HepG2 (cell line): ENCODE results near the gene PSMG3. TPM values are rescaled to one million over a fixed set of nuclear protein-coding genes. Genes with fewer than 3 reads are reported as not detected.

Experiments used
- ATF7 ChIP-seq, 2 experiments: fragments of 450-650 bp in 1 of 2; sonication (generic) in 1 of 2; formaldehyde crosslinking in 1 of 2; IDR thresholded peaks; 2 replicates each; pipeline versions ENCODE4 v1.4.0 to v1.6.1; 2016 to 2020; ENCODE audit warnings: antibody characterized with exemption in 1 of 2, mild to moderate bottlenecking in 1 of 2, missing genetic modification reagents in 1 of 2
- CBX2 ChIP-seq, 2 experiments: fragments of 200-600 bp in 1 of 2; sonication (generic); formaldehyde crosslinking in 1 of 2; IDR thresholded peaks; 2 replicates each; pipeline versions ENCODE4 v1.7.0 to v1.8.1; 2018 to 2022; ENCODE audit warnings: low read depth in 2 of 2, low read length in 1 of 2, mild to moderate bottlenecking in 1 of 2, missing genetic modification reagents in 1 of 2
- CBX5 ChIP-seq: sonication (generic); formaldehyde crosslinking; IDR thresholded peaks from 2 replicates; pipeline ENCODE4 v1.4.0; 2020; ENCODE audit warnings: missing genetic modification reagents, borderline replicate concordance
- CREB1 ChIP-seq, 2 experiments: fragments of 450-650 bp in 1 of 2; IDR thresholded peaks; 2 replicates each; pipeline ENCODE4 v1.6.1; 2016 to 2017; ENCODE audit warnings: control low read depth in 1 of 2, mild to moderate bottlenecking in 1 of 2, missing compliant biosample characterization in 1 of 2, missing genetic modification characterization in 1 of 2
- DNMT3B ChIP-seq: conservative IDR thresholded peaks from 2 replicates; pipeline ENCODE4 v1.6.1; 2016; ENCODE audit warnings: missing biosample characterization, control low read depth
- DRAP1 ChIP-seq: IDR thresholded peaks from 2 replicates; pipeline ENCODE4 v1.6.1; 2016; ENCODE audit warnings: missing genetic modification reagents, missing compliant biosample characterization
- GATAD1 ChIP-seq: IDR thresholded peaks from 2 replicates; pipeline ENCODE4 v1.6.1; 2016; ENCODE audit warnings: missing genetic modification reagents, missing compliant biosample characterization
- HOXA3 ChIP-seq: sonication (generic); formaldehyde crosslinking; IDR thresholded peaks from 2 replicates; pipeline ENCODE4 v1.5.0; 2020; ENCODE audit warnings: missing genetic modification reagents
- IKZF5 ChIP-seq: IDR thresholded peaks from 2 replicates; pipeline ENCODE4 v1.6.1; 2018; ENCODE audit warnings: missing genetic modification reagents, mild to moderate bottlenecking, missing compliant biosample characterization
- NCOA2 ChIP-seq: sonication (generic); formaldehyde crosslinking; IDR thresholded peaks from 2 replicates; pipeline ENCODE4 v1.8.0; 2022; ENCODE audit warnings: inconsistent platforms
- RFX5 ChIP-seq: IDR thresholded peaks from 2 replicates; pipeline ENCODE4 v1.6.1; 2011; ENCODE audit warnings: low read depth, low read length, improper control_type of control experiment
- SALL1 ChIP-seq: sonication (generic); formaldehyde crosslinking; IDR thresholded peaks from 2 replicates; pipeline ENCODE4 v1.8.0; 2022; ENCODE audit warnings: mild to moderate bottlenecking, missing genetic modification reagents
- SMARCE1 ChIP-seq: fragments of 450-650 bp; IDR thresholded peaks from 2 replicates; pipeline ENCODE4 v1.6.1; 2017; ENCODE audit warnings: borderline replicate concordance
- YEATS4 ChIP-seq: sonication (generic); formaldehyde crosslinking; IDR thresholded peaks from 2 replicates; pipeline ENCODE4 v1.4.0; 2020; ENCODE audit warnings: missing genetic modification reagents, borderline replicate concordance
- ZC3H4 ChIP-seq: sonication (generic); formaldehyde crosslinking; IDR thresholded peaks from 2 replicates; pipeline ENCODE4 v1.4.0; 2020; ENCODE audit warnings: missing genetic modification reagents, borderline replicate concordance
- ZFP36L1 ChIP-seq: sonication (generic); formaldehyde crosslinking; IDR thresholded peaks from 2 replicates; pipeline ENCODE4 v1.8.0; 2022; ENCODE audit warnings: mild to moderate bottlenecking, missing genetic modification reagents, moderate library complexity
- ZNF263 ChIP-seq: sonication (generic); formaldehyde crosslinking; IDR thresholded peaks from 2 replicates; pipeline ENCODE4 v1.4.0; 2020; ENCODE audit warnings: missing genetic modification reagents
- ZNF264 ChIP-seq: sonication (generic); formaldehyde crosslinking; IDR thresholded peaks from 2 replicates; pipeline ENCODE4 v1.4.0; 2020; ENCODE audit warnings: missing genetic modification reagents
- ZNF44 ChIP-seq: sonication (generic); formaldehyde crosslinking; IDR thresholded peaks from 2 replicates; pipeline ENCODE4 v1.5.1; 2020; ENCODE audit warnings: mild to moderate bottlenecking, missing genetic modification reagents
- ZNF549 ChIP-seq: sonication (generic); formaldehyde crosslinking; IDR thresholded peaks from 2 replicates; pipeline ENCODE4 v1.5.0; 2020; ENCODE audit warnings: missing genetic modification reagents
- polyA plus RNA-seq, 8 experiments: library from polyadenylated mRNA; depleted of rRNA in 3 of 8; stranded (reverse) in 7 of 8; unstranded in 1 of 8; fragments of >200 nt; fragmentation: Illumina TruSeq in 4 of 8; extraction: Trizol in 4 of 8; gene quantifications; 2 replicates each; pipeline versions ENCODE4 v1.2.1 to v1.2.3, GENCODE V29; 2011 to 2016; ENCODE audit warnings: low read depth in 4 of 8, missing spikeins in 1 of 8, mixed read lengths in 1 of 8; ENCODE audit not compliant: insufficient read depth in 1 of 8
- total RNA-seq, 5 experiments: library from RNA; depleted of rRNA; stranded (reverse); fragments of >200 nt; fragmentation: Illumina TruSeq; extraction: Trizol; gene quantifications; 2 replicates each; pipeline ENCODE4 v1.2.3, GENCODE V29; 2016; ENCODE audit warnings: low read depth in 1 of 5
- TF ChIP-seq, protein P1 (sequence below): IDR thresholded peaks from 2 replicates; pipeline ENCODE4 v1.6.1; 2016
- TF ChIP-seq, protein P2 (sequence below): sonication (generic); formaldehyde crosslinking; IDR thresholded peaks from 2 replicates; pipeline ENCODE4 v1.4.0; 2020; ENCODE audit warnings: mild to moderate bottlenecking, missing genetic modification reagents
- TF ChIP-seq, protein P3 (sequence below): sonication (generic); formaldehyde crosslinking; IDR thresholded peaks from 2 replicates; pipeline ENCODE4 v1.4.0; 2020; ENCODE audit warnings: missing genetic modification reagents
- TF ChIP-seq, protein P4 (sequence below): sonication (generic); formaldehyde crosslinking; IDR thresholded peaks from 2 replicates; pipeline ENCODE4 v1.4.0; 2020; ENCODE audit warnings: missing genetic modification reagents, low read depth, mild to moderate bottlenecking, borderline replicate concordance

The PSMG3 gene
- total and polyA plus RNA-seq, 2 of the 13 experiments (the other 11 are each of a cell fraction or from before 2014, with no cell fraction given) = 29.6 to 48.4 TPM

DNA sequence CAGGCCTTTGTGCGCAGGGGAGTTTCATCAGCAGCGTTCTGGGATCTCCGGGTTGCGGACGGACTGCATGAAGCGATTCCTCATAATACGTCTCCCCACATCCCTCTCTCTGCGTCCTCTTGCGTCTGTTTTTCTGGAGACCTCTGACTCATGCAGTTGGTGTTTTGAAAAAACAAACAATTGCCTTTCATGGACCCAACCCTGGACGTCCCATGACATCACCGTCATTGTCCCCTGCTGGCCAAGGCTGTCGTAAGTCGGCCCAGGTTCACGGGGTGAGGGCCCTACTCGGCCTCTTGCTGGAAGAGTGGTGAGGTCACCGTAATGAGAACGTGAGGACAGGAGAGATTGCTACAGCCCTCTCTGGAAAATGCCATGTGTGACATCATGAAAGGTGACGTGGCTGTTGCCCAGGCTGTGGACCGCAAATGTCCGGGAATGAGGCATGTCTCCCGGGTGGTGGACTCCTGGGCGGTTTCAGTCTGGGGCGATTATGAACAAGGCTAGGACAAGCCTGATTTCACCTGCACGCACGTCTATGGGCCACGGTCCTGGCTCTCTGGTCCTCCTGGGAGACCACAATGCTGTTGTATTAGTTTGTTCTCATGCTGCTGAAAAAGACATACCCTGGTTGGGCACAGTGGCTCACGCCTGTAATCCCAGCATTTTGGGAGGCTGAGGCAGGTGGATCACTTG lies 49.1 kb downstream of the PSMG3 start (continued):
- peak; percentile 69 for TF ChIP-seq IKZF5 (CRISPR knock-in tag)
- peak; percentile 97 for TF ChIP-seq CREB1 (IDR thresholded peaks at IDR 0.05)
- peak; percentile 95 for TF ChIP-seq CREB1 (CRISPR knock-in tag; IDR thresholded peaks at IDR 0.05)
- no peak for TF ChIP-seq CBX2 (IDR thresholded peaks at IDR 0.05; ENCODE audit: low read depth, low read length)
- peak; percentile 74; the same call in 1 of the 2 replicates for TF ChIP-seq CBX2 (CRISPR knock-in tag; IDR thresholded peaks at IDR 0.05; ENCODE audit: low read depth)
- no peak for TF ChIP-seq ZNF263 (CRISPR knock-in tag)
- TF ChIP-seq DNMT3B = 0 out of 2 replicates have a peak, but pooled peaks have one; percentile 72
- TF ChIP-seq ZNF549 (CRISPR knock-in tag) = no peak
- peak; percentile 66 for TF ChIP-seq GATAD1 (CRISPR knock-in tag)
- TF ChIP-seq SALL1 (CRISPR knock-in tag) = peak; percentile 60
- TF ChIP-seq, protein P1, sequence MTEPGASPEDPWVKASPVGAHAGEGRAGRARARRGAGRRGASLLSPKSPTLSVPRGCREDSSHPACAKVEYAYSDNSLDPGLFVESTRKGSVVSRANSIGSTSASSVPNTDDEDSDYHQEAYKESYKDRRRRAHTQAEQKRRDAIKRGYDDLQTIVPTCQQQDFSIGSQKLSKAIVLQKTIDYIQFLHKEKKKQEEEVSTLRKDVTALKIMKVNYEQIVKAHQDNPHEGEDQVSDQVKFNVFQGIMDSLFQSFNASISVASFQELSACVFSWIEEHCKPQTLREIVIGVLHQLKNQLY (CRISPR knock-in tag) = 0 out of 2 replicates have a peak, but pooled peaks have one; percentile 45
- TF ChIP-seq SMARCE1 = no peak
- peak; percentile 97 for TF ChIP-seq HOXA3 (CRISPR knock-in tag)
- TF ChIP-seq, protein P2, sequence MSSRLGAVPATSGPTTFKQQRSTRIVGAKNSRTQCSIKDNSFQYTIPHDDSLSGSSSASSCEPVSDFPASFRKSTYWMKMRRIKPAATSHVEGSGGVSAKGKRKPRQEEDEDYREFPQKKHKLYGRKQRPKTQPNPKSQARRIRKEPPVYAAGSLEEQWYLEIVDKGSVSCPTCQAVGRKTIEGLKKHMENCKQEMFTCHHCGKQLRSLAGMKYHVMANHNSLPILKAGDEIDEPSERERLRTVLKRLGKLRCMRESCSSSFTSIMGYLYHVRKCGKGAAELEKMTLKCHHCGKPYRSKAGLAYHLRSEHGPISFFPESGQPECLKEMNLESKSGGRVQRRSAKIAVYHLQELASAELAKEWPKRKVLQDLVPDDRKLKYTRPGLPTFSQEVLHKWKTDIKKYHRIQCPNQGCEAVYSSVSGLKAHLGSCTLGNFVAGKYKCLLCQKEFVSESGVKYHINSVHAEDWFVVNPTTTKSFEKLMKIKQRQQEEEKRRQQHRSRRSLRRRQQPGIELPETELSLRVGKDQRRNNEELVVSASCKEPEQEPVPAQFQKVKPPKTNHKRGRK (CRISPR knock-in tag) = no peak
- peak; percentile 43; the same call in 1 of the 2 replicates for TF ChIP-seq ZNF264 (CRISPR knock-in tag)
- peak; percentile 70 for TF ChIP-seq NCOA2
- peak; percentile 67; the same call in 1 of the 2 replicates for TF ChIP-seq RFX5
- peak; percentile 21; the same call in 1 of the 2 replicates for TF ChIP-seq CBX5
- no peak; the same call in 1 of the 2 replicates for TF ChIP-seq ZNF44 (CRISPR knock-in tag)
- TF ChIP-seq ZC3H4 (CRISPR knock-in tag) = no peak
- TF ChIP-seq ZFP36L1 (CRISPR knock-in tag) = peak; percentile 71; the same call in 1 of the 2 replicates
- TF ChIP-seq, protein P3, sequence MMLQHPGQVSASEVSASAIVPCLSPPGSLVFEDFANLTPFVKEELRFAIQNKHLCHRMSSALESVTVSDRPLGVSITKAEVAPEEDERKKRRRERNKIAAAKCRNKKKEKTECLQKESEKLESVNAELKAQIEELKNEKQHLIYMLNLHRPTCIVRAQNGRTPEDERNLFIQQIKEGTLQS (CRISPR knock-in tag) = peak; percentile 94
- peak; percentile 97 for TF ChIP-seq ATF7 (IDR thresholded peaks at IDR 0.05)
- TF ChIP-seq ATF7 (CRISPR knock-in tag; IDR thresholded peaks at IDR 0.05) = peak; percentile 99
- TF ChIP-seq YEATS4 (CRISPR knock-in tag) = peak; percentile 22; the same call in 1 of the 2 replicates
- peak; percentile 57; the same call in 1 of the 2 replicates for TF ChIP-seq DRAP1 (CRISPR knock-in tag)
- TF ChIP-seq, protein P4, sequence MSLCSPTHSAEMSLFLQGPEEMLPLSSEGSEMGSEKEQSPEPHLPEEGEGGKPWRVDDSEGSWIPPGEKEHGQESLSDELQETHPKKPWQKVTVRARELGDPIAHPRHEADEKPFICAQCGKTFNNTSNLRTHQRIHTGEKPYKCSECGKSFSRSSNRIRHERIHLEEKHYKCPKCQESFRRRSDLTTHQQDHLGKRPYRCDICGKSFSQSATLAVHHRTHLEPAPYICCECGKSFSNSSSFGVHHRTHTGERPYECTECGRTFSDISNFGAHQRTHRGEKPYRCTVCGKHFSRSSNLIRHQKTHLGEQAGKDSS (CRISPR knock-in tag) = peak; percentile 40; the same call in 1 of the 2 replicates
